GM10266 (cell line): ENCODE results near the gene FOXN3.
A peak's percentile ranks its signal among the peaks of the same experiment; 100 is the strongest.

Experiments used
- DNase-seq: peaks from one replicate; pipeline ENCODE4 v3.0.0; 2012; ENCODE audit errors: extremely low spot score
- TF ChIP-seq, protein P1 (sequence below): IDR thresholded peaks from 2 replicates; pipeline ENCODE4 v1.5.1; 2012; ENCODE audit warnings: mild to moderate bottlenecking, low read depth; ENCODE audit not compliant: control insufficient read depth, insufficient read depth; ENCODE audit errors: missing control alignments

Gene FOXN3

DNA sequence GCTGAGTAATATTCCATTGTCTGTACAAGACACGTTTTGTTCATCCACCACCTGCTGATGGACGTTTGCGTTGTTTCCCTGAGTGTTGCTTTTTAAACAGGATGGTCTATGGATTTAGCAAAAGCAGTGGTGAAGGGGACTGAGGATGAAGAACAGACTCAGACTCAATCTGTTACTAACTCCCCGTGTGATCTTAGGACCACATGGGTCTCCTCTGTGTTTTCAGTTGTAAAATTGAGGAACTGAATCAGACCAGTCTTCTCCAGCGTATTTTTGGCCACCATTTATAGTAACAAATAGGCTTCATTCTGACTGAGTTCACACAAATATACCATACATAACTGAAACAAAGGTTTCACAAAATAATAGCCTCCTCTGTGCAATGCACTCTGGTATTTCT lies 85.6 kb downstream of the FOXN3 start:
- peak; percentile 50 for DNase-seq
- TF ChIP-seq, protein P1, sequence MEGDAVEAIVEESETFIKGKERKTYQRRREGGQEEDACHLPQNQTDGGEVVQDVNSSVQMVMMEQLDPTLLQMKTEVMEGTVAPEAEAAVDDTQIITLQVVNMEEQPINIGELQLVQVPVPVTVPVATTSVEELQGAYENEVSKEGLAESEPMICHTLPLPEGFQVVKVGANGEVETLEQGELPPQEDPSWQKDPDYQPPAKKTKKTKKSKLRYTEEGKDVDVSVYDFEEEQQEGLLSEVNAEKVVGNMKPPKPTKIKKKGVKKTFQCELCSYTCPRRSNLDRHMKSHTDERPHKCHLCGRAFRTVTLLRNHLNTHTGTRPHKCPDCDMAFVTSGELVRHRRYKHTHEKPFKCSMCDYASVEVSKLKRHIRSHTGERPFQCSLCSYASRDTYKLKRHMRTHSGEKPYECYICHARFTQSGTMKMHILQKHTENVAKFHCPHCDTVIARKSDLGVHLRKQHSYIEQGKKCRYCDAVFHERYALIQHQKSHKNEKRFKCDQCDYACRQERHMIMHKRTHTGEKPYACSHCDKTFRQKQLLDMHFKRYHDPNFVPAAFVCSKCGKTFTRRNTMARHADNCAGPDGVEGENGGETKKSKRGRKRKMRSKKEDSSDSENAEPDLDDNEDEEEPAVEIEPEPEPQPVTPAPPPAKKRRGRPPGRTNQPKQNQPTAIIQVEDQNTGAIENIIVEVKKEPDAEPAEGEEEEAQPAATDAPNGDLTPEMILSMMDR: no peak

DNA sequence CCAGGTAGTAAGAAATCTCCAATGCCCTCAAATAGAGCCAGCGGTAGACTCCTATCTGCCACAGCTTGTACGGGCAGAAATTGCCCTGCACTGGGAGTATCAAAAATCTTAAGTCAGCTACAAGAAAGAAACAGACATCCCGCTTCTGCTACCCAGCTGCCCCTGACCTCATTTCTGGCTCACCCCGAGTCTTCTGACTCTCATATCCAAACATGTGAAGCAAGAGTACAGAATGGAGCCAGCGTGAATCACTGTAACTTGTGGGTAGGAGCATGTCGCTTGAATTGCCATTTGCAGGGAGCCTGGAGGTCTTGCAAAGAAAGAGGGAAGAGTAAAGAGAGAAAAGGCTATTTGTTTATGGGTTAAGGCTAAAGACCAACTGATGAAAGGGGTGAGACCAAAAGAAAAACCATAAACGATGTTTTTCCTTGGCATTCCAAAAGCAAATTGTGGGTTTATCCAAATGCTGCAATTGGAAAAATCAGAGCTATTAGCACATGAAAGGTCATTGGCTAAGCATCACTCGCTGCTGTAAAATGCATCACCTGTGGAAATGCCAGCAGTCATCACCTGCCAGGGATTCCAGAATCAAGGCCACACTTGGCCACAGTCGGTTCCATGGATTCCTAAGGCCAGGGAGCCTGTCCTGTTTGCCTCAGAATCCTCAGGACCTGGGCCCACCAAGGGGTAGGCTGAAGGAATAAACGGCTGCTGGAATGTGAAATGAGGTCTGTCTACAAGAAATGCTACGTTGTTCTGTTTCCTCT lies 86.6 kb downstream of the FOXN3 start:
- DNase-seq: no peak
- TF ChIP-seq, protein P1: no peak

DNA sequence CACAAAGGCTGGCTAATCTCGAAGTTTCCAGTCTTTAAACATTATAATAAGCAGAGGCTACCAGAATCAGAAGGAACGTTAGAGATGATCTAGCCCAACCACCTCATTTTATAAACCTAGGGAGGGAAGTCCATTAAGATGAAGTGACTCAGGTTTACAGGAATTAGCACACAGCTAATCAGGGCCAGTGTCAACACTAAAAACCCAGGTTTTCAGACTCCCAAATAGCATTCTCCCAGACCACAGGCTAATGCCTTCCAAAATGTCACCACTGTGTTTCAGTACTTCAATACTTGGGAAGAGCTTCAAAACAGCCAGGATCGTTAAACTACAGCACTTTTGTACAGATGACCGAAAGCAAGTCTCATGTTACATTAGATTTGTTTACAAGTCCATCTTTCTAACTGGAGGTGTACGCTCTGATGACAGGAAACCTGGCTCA lies 89.2 kb downstream of the FOXN3 start:
- DNase-seq: no peak
- TF ChIP-seq, protein P1: no peak

DNA sequence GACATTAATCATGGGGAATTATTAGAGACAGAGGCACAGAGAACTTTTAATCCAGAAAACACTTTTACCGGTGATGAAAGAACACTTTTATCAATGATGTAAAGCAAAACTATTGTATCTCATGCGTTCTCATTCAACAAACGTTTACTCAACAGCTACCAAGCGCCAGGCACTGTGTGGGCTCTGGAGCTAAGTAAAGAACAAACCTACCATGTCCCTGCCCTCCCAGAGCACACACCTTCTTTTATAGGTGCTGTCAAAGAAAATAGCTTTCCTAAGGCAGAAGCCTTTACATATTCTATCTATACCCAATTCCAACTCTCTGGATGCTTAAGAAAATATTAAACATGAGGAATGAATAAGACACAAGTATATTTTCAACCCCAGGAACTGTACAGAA lies 91.1 kb downstream of the FOXN3 start:
- TF ChIP-seq, protein P1: no peak
- DNase-seq: no peak

DNA sequence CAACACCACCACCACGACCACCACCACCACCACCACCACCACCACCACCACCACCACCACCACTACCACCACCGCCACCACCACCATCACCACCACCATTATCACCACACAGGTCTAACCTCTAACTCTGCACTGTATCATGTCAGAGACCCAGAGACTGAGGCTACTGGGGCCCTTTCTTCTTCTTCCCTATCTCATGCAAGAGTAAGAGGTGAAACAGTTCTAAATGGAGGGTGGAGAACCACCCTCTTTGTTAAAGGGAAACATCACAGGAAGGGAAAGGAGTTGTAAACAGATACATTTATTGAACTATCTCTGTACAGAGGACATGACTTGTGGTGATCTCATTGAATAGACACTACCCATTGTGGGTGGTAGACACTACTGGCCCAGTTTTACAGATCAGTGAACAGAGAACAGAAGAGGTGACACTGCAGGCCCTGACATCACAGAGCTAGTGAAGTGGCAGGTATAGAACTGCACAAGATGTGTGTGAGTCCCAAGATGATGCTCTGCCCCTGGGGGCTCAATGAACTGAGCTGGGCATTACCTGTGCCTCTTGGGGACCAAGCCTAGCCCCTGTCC lies 91.6 kb downstream of the FOXN3 start:
- no peak for DNase-seq
- TF ChIP-seq, protein P1: no peak

DNA sequence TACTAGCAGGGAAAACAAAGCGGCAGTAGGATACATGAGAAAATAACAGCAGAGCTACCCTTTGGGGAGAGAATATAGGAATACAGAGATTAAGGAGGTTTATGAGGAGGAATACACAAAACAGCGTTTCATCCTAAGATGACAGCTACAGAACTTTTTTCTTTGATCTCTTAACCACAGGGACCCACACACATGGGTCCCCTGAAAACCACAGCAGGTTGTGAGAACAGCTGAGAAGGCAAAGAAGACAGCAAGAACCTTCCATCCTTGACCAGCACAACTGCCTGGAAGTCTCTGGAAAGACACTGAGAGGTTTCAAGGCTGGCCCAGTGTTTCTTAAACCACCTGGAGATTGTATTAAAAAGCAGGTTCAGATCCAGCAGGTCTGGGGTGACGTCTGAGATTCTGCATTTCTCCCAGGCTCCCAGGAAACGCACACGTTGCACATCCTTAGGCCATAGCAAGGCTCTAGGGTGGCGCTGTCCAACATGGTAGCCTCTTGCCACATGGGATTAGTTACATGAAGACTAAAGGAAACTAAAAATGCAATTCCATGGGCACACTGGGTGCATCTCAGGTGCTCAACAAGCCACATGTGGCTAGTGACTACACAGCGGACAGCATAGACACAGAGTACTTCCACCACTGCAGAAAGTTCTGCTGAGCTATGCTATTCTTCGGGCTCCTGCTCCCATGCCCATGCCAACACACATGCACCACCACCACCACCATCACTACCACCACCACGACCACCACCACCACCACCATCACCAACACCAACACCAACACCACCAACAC lies 92.3 kb downstream of the FOXN3 start:
- DNase-seq: peak; percentile 47
- TF ChIP-seq, protein P1: no peak
